ENCODE measurements around the gene IRF8. TPM values are rescaled to one million over a fixed set of nuclear protein-coding genes. Genes with fewer than 3 reads are reported as not detected.
"Not testable (repeated sequence)": the region's sequence is repeated elsewhere in the genome, so short reads cannot be mapped to it uniquely, and the experiment has no call there.

Gene IRF8, protein sequence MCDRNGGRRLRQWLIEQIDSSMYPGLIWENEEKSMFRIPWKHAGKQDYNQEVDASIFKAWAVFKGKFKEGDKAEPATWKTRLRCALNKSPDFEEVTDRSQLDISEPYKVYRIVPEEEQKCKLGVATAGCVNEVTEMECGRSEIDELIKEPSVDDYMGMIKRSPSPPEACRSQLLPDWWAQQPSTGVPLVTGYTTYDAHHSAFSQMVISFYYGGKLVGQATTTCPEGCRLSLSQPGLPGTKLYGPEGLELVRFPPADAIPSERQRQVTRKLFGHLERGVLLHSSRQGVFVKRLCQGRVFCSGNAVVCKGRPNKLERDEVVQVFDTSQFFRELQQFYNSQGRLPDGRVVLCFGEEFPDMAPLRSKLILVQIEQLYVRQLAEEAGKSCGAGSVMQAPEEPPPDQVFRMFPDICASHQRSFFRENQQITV
- polyA plus RNA-seq (2013, experiment 1 of 2; ENCODE audit: insufficient read length): 0.22 TPM
- 0.24 TPM for polyA plus RNA-seq (2013, experiment 2 of 2; ENCODE audit: insufficient read length)

DNA sequence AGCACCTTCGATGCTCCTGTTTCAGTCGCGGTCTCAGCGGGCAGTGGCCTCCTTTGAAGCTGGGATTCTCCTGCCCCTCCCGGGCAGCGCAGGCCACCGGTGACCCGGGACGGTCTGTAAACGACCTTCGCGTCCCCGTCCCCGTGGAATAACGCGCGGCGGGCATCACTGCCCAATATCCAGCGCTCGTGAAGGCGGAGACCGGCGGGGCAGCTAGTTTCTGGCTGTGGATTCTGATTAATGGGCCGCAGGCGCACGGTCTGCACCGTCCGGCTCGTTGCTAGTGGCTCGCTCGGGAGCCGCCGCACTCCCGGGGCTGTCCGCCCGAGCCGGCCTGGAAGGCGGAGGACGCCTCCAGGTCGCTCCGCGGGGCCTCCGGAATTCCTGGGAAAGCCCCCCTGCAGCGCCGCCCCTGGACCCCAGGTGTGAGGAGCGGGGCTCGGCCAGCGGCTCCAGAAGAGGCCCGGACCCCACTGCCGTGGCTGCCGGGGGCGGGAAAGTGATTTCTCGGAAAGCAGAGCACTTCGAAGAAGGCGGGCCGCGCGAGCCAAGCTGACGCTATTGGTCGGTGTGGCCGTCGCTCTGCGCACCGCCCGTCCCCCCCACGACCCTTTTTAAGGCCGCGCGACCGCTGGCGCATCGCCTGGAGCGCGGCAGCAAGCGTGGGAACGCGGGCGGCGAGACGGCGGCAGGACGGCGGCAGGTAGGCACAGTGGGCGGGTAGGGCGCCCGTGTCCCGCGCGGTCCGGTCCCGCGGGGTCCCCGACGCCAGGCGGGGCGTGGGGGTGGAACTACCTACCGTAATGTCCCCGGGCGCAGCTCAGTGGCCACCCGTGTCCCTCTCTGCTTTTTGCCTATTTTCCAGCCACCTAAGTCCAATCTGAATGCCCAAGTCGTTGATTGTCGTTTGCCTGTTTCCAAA is at the start of gene IRF8:
TSS of gene IRF8 (plus strand) at position 642 of the 922 bp plus-strand sequence. CDS start 3,854 bp downstream, outside the sequence.
- DNase-seq: no peak

DNA sequence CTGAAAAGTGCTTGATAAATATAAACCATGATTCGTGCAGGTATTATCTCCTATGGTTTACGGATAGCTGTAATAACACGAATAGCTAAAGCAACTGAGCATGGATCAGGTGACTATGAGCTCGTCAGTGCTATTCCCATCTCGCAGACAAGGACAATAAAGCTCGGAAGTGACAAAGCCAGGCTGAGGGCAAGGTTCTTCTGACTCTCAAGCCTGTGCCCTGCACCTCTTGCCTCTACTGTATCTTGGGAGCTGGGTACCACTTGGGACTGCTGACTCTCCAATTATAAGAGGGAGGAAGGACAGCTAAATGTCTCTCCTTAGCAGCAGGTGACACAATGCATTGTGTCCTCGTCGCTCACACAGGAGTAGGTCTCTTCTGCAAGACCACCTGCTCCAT is 49.6 kb upstream of the IRF8 start:
- DNase-seq: no peak

DNA sequence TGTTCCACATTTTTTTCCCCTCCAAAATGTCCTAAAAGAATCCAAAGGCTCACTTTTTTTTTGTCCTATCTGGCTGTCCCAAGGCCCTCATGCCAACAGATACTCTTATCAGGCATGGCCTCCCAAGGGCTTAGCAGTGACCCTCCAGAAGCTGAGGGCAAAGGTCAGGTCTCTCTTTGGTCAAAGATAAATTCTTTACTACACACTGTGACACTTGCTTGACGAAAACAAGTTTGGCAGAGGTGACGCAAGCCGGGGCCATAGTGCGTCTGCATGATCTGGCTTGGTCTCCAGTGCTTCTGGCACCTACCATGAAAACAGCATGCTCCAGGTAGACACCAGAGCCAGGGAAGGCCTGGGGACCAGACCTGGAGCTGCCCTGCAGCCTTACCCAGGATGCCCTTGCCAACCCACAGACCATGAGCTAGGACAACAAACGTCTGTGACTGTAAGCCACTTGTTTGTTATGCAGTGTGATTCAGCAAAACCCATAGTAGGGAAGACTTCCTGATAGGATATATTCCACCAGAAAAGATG is 48.5 kb upstream of the IRF8 start:
- no peak for DNase-seq

GRCh38 chr16:85851034-85851785 is 47.8 kb upstream of the IRF8 start:
- DNase-seq: no peak

DNA sequence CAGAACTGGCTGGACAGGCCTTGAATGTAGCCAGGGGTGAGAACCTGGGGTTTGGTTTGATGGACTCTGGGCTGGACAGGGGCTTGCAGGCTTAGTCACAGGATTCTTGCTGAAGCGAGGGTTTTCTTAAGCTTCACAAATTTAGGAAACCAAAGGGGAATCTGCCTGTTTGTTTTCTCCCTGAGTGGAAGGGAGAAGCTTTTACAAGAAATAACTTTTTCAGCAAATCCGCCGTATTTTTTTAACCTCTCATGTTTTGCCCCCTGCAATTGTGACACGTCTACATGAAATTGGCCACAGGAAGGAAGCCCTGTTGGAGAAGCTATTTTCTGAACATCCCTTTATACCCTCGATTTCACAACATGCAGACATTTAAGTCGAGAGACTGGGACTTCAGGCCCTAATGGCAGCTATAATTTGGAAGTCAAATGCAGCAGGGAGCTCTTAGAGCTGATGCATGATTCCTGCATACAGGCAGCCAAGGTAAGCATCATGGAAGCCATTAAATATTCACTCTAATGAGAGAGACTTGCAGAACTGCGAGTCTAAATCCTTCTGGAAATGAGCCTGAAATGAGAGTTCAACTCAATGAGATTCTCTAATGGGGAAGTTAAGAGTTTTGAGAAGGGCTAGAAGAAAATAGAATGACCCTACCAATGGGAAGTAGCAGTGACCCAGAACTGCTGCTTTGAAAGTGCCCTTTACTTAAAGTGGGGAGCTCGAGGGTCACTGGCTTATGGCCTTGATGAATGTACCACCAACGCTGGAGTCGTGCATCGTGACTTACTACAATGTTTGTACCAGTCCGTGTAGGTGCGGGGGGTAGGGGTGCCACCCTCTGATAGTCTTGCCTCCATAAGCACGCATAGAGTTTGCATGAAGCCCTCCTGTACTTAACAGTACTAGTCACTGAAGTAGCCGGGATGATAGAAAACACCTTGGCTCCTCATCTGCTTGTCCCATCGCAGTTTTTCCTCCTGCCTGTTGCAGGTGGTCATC is 45.1 kb upstream of the IRF8 start:
- no peak for DNase-seq

DNA sequence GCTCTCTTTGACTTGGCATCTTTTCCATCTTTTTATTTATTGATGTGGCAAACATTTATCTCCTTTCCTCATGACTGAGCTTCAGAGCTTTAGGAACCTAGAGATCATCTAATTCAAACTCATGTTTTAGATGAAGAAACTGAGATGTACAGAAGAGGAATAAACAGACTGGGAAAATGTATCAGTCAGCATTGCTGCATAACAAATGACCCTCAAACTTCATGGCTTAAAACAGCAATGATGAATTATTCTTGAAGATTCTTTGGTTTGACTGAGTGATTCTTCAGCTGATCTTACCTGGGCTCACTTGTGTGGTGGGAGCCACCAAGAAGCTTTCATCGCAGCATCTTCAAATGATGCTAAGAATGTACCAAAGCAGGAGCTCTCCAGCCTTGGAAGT is 44.0 kb upstream of the IRF8 start:
- DNase-seq: no peak

GRCh38 chr16:85856079-85856478 is 42.9 kb upstream of the IRF8 start:
- DNase-seq: no peak

DNA sequence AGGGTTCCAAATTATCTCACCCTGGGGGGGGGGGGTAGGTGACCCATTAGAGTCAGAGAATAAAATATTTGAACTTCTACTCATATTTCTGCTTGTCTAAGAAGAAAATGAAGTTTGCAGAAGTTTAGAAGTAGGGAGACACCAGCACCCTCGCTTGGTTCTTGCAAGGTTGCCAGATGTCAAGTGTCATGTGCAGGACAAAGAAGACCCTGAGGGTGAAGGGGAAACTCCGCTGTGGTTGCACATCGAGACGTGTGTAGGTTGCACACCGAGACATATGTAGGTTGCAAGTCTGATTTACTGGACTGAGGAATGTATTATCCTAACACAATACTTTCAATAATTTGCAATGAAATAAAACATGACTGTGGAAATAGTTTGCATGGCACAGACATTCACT is 42.4 kb upstream of the IRF8 start:
- no peak for DNase-seq

DNA sequence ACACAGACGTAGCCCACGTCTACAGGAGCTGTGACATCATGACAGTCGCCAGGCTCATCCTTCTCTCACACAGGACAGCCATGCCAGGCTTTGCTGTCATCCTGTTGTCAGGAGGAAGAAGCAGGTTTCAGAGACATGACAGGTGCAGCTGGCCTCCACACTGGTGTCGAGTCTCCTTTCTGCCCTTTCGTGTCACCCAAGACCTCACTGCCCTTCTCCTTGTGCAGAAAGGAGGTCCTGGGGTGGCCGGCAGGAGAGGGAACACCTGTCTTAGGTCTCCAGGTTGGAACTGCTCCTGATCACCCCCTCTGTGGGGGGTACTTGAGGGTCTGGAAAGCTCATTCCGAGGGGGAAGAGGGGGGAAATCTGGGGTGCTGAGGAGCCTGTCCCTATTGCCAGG is 41.6 kb upstream of the IRF8 start:
- DNase-seq: no peak

- DNase-seq: not testable (repeated sequence)
Measured at GRCh38 chr16:85858571-85858970, 40.4 kb upstream of the IRF8 start.

GRCh38 chr16:85858984-85859817 is 39.8 kb upstream of the IRF8 start:
- DNase-seq: no peak

GRCh38 chr16:85859818-85860125 is 39.2 kb upstream of the IRF8 start:
- DNase-seq: no peak

DNA sequence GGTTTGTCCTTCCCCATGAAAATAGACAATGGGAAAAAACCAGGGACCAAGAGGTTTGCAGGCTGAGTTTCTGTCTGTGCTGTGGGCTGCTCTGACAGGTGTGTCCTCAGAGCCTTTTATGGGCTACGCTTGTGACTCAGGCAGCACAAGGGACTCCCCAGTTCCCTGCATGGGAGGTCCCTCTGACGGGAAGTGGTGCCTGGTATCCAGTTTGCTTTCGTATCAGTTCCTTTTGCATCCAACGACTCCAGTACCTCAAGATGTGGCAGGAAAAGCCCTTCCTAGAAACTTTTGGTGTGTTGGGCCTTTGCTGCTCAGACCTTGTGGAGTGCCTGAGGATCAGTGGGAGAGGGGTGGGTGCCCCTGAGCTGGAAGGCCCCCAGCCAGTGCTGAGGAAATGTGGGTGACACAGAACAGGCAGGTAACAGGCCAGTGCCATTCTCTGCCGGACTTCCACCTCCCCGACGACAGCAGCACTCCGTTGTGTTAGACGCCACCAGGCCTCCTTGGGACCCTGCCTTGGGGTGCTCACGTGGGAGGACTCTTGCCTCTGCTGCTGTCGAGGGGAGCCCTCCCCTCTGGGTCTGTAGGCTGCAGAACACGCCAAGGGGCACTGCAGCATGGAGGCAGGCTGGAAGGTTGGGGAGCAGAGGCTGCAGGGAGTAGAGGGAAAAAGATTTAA is 38.4 kb upstream of the IRF8 start:
- DNase-seq: no peak

DNA sequence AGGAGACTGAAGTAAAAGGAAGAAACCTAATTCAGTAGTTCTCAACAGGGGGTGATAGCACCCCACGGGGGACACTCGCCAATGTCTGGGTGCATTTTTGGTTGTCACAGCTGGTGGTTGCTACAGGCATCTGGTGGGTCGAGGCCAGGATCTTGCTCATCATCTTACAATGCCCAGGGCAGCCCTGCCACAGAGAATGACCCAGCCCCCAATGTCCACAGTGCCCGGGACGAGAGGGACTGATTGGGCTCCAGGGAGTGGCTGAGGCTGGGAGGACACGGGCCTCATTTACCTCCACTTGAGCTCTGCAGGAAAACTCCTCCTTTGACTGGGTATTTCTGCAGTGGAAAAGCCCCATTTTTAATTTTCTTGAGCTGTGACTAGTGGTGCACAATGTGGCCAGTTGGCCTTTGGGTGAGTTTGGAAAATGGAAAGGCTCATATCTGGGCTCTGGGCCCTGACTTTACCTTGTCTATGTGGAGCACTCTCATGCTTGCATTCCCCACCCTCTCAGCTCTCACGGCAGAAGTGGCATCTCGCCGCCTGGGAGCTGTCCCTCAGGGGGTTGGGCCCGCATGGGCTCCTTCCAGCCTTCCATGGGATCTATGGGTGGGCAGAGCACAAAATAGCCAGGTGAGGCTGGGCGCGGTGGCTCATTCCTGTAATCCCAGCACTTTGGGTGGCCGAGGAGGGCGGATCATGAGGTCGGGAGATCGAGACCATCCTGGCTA is 37.7 kb upstream of the IRF8 start:
- DNase-seq: no peak

- no peak for DNase-seq
Measured at GRCh38 chr16:85862476-85863383, 36.2 kb upstream of the IRF8 start.

DNA sequence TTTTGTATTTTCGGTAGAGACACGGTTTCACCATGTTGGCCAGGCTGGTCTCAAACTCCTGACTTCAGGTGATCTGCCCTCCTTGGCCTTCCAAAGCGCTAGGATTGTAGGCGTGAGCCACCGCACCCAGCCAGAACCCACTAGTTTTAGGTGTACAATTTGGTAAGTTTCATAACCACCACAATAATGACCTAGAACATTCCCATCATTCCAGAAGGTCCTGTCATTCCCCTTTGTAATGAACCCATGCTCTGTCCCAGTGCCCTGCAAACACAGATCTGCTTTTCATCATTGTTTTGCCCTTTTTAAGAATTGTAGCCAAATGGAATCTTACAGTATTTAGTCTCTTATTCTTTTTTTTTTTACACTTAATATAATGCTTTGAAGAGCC is 35.6 kb upstream of the IRF8 start:
- peak; percentile 3 for DNase-seq

GRCh38 chr16:85864965-85865364 is 34.0 kb upstream of the IRF8 start:
- DNase-seq: no peak

- no peak for DNase-seq
Measured at GRCh38 chr16:85867189-85867588, 31.8 kb upstream of the IRF8 start.

Data from fibroblast of skin of abdomen (primary cell).